Ramos (cell line): ENCODE results near the gene TMC8.
"Not testable (repeated sequence)": the region's sequence is repeated elsewhere in the genome, so short reads cannot be mapped to it uniquely, and the experiment has no call there.

ENCODE experiments used
- in situ Hi-C: fragments of 300-500 bp; cut with MboI; formaldehyde crosslinking; loops from one replicate; pipeline ENCODE4 v1.14.3; 2022; ENCODE audit warnings: low sequenced_read_pairs; ENCODE audit not compliant: unreplicated experiment

The TMC8 gene

DNA sequence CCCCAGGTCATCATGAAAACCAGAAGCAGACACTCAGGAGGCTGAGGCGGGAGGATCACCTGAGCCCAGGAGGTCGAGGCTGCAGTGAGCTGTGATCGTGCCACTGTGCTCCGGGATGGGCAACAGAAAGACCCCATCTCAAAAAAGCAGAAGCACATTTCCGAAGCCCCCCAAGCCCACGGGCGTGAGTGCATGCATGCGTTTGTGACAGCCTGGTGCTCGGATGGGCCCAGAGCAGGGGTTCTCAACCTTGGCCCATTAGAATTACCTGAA, 21.1 kb upstream of the TMC8 start:
- in situ Hi-C loops, result no loop called here

DNA sequence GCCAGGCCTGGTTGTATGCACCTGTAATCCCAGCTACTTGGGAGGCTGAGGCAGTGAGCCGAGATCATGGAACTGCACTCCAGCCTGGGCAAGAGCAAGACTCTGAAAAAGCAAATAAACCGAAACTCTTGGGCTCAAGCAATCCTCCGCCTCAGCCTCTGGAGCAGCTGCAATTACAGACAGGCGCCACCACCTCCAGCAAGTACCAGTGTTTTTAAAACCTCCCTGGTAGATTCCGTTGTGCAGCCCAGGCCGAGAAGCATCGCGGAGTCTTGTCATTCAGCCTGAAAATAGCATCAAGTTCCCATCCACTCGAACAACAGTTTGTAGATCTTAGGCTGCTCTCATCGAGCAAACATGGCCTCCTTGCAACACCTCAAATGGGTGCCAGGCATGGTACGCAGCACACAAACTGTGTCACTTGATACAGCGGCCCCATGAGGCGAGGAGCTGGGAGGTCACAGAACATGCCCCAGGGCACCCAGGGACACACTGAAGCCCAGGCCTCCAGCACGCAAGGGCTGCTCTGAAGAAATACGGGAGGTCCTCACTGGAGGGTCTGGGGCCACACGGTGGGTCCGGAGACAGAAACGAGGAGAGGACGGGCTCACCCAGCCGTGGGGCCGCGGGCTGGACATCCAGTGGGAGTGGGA, 20.1 kb upstream of the TMC8 start:
- in situ Hi-C loops, result loop anchor here (5.0 kb wide), 2 partner anchors 67 to 137 kb away; no protein-coding TSS in a partner anchor

GRCh38 chr17:78111016-78111726, 19.4 kb upstream of the TMC8 start:
- in situ Hi-C loops, result loop anchor here (5.0 kb wide), 2 partner anchors 66 to 136 kb away; no protein-coding TSS in a partner anchor

GRCh38 chr17:78111727-78112517, 18.6 kb upstream of the TMC8 start:
- in situ Hi-C loops, result loop anchor here (5.0 kb wide), 2 partner anchors 65 to 135 kb away; no protein-coding TSS in a partner anchor

DNA sequence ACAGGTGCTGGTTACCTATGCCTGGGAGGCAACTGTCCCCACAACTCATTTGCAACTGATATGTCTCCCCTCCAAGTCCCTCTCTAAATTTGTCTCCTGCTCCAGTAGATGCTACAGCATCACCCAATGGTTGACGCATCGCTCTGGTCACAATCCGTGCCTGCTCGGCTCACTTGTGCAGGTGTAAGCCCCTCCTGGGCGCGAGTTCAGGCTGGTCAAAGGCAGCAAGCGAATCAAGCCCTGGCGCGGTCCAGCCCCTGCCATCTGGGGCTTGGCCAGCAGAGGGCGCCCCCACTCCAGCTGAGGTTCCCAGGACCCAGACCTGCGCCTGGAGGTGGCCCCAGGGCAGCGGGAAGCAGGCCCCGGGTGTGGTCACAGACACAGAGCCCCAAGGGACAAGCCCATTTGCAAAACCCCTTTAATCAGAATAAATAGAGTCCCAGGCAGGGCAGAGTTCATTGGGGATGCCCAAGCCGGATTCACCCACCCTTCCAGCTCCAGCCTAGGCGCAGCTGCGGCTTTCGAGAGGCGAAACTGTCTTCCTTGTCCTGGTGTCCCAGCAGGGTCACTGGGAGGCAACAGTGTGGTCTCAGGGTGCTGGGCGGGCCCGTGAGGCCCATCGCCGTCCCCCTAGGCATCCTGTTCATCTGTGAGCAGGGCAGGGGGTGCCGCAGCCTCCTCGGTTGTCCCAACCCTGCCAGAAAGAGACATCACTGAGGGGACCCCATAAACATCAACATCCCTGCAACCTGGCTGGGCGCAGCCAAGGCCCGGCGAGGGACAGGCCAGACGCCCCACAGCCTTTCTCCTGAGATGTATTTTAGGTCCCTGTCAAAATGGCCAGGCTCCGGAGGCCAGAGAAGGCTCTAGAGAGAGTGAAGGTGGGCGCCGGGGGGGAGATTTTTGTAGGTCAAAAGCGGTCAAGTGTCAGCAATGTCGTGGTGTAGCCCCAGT, 17.8 kb upstream of the TMC8 start:
- in situ Hi-C loops, result loop anchor here (5.0 kb wide), 2 partner anchors 65 to 135 kb away; no protein-coding TSS in a partner anchor

DNA sequence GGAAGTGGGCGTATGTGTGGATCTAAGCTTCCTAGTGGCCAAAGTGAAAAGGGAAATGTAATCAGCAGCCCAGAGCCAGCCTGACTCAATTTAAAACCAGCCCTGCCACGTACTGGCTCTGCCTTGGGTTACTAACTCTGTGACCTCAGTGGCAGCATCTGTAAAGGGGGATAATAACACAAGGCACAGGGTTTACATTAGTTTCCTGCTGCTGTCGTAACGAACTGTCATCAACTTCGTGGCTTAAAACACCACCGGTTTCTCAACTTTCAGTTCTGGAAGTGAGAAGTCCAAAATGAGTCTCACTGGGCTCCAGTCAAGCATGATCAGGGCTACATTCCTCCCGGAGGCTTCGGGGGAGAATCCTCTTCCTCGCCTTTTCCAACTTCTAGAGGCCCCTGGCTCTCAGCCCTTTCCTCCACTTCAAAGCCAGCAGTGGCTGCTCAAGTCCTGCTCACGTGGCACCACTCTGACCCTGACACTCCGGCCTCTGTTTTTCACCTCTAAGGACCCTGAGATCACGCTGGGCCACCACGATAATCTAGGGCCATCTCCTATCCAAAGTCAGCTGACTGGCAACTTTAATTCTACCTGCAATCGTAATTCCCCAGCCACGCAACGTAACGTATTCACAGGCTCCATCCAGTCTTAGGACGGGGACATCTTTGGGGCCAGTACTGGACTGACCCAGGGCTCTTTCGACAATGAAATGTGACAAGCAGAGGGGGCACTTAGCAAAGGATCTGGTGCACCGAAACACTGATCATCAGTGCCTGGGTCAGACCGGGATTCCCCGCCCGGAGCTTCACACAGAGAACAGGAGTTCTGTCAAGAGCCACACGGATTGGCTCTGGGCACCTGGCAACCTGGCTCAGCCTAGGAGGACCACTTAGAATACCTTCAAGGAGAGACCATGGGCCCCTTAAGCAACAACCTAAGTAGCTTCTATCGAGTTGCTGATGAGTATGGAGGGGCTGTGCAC, 16.5 kb upstream of the TMC8 start:
- in situ Hi-C loops, result loop anchor here (5.0 kb wide), 2 partner anchors 63 to 133 kb away; no protein-coding TSS in a partner anchor

DNA sequence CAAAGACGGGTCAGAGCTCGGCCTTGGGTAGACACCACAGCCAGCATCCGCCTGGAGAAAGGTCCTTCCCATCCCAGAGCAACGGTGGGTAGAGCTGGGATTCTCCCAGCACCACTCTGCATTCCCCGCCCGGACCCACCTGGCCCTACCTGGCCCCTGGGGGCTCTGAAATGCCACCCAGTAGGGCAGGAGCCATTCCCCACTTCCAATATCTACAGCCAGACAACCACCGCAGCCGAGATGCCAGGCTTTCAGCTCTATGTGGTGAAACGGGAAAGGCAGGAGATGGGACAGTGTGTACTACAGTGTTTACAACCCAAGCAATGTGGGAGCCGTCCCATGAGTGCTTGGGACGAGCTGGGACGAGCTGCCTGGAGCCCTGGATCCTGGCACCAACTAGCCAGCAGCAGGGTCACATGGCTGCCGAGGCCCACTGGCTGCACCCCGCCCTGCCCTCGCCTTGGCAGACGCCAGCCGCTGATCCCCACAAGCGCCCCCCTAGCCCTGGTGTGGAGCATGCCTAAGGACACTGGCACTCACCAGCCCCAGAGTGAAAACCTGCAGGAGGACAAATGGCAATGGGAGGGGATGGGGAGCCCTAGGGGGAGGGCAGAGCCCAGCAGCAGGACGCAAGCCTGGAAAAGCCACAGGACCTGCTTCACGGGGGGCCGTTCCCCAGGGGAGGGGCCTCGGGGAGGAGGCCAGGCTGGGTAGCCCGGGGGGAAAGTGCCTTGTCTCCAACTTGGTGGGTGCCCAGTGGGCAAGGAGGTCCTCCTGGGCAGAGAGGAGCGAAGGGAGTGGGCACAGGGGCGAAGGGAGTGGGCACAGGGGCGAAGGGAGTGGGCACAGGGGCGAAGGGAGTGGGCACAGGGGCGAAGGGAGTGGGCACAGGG, 15.5 kb upstream of the TMC8 start:
- in situ Hi-C loops, result loop anchor here (5.0 kb wide), 2 partner anchors 62 to 132 kb away; no protein-coding TSS in a partner anchor

DNA sequence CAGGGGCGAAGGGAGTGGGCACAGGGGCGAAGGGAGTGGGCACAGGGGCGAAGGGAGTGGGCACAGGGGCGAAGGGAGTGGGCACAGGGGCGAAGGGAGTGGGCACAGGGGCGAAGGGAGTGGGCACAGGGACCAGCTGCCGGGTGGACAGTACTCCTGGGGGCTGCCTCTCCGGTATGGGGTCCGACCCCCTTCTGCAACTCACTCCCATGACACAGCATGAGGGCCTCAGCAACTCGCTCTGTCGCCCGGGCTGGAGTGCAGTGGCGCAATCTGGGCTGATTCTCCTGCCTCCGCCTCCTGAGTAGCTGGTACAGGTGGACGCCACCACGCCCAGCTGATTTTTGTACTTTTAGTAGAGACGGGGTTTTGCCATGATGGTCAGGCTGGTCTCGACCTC, 14.8 kb upstream of the TMC8 start:
- in situ Hi-C loops, result not testable (repeated sequence)

DNA sequence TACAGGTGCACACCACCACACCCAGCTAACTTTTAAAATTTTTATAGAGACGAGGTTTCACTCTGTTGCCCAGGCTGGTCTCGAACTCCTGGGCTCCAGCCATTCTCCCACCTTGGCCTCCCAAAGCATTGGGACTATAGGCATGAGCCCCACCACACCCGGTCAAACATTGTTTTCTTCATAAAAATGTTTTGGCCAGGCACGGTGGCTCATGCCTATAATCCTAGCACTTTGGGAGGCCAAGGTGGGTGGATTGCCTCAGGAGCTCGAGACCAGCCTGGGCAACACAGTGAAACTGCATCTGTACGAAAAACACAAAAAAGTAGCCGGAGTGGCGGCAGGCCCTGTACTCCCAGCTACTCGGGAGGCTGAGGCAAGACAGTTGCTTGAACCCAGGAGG, 14.2 kb upstream of the TMC8 start:
- in situ Hi-C loops, result no loop called here

GRCh38 chr17:78117027-78117981, 13.3 kb upstream of the TMC8 start:
- in situ Hi-C loops, result no loop called here

GRCh38 chr17:78118801-78119241, 11.8 kb upstream of the TMC8 start:
- in situ Hi-C loops, result no loop called here

GRCh38 chr17:78120537-78120936, 10.0 kb upstream of the TMC8 start:
- in situ Hi-C loops, result no loop called here

DNA sequence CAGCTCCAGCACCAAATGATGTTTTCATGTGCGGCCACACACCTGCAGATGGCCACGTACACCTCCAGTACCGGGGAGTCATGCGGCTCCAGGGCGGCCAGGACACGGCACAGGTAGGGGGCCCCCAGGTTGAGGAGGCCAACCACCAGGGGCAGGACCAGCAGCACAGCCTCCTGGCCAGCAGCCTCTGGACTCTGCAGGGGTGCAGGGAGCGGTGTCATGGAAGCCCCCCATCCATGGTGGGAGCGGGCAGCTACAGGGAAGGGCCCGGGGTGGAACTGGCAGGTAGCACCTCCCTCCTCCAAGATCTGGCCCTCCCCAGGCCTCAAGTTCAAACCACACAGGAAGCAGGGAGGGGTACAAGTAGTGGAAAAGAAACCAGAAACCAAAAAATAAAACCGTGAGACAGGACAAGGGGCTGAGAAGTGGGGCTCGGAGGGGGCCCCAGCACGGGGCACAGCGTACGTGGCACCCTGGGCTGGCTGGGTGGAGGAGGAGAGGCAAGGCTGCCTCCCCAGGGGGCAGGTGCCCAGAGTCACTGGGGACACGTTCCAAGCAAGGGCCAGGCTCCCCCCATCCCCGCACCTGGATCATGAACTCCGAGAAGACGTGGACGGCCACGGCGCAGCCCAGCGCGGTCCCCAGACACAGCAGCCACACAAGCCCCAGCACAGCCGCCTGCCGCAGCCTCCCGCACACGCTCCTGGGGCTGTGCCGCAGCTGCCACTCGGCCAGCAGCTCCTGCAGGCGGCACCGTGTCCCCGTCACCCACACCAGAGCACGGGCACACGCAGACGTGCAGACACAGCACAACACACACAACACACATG, 9.4 kb upstream of the TMC8 start:
- in situ Hi-C loops, result no loop called here

- in situ Hi-C loops, result no loop called here
These were observed 8.8 kb upstream of the TMC8 start for GRCh38 chr17:78121801-78122215.

- in situ Hi-C loops, result no loop called here
These were observed 8.2 kb upstream of the TMC8 start for GRCh38 chr17:78122216-78122930.
